ENCODE results near the gene UBE2K. TPM values are rescaled to one million over a fixed set of nuclear protein-coding genes. Genes with fewer than 3 reads are reported as not detected.
"Not testable (repeated sequence)": the region's sequence is repeated elsewhere in the genome, so short reads cannot be mapped to it uniquely, and the experiment has no call there.

The UBE2K gene
- total and polyA plus RNA-seq, 2 donors = 18.5 to 40.9 TPM

DNA sequence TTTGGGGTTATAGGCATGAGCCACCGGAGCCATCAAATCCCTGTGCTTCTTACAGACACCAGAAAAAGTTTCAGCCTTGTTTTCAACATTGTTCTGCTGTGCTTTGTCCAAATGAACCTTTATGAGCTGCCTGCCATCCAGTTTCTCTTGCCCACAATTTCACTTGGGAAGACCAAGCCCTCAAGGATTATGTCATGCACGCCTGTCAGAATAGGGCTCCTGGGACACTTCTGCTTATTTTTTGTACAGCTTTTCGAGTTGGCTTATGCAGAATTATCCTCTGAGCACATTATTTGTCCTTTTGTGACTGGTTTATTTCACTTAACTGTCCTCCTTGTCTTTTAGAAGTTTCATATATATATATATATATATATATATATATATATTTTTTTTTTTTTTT, 16.2 kb downstream of the UBE2K start:
- Histone ChIP-seq H3K9me3 (ENCODE audit: control insufficient read depth in 2 of 2, insufficient read depth in 1 of 2, low read length in 1 of 2) (no peaks in the 10 kb centered on the region), H3K4me1 (ENCODE audit: control insufficient read depth in 2 of 2, insufficient read depth in 2 of 2, low read length in 2 of 2) (peaks cover 2 to 7% of the 10 kb centered on the region in 2 donors), H3K36me3 (ENCODE audit: control insufficient read depth in 2 of 2, insufficient read depth in 2 of 2, low read length in 1 of 2) (peaks cover 0 to 12% of the 10 kb centered on the region in 2 donors), H3K4me3 (ENCODE audit: low read length in 2 of 2) (no peak overlapping the region), H3K27me3 (ENCODE audit: control insufficient read depth in 2 of 2, insufficient read depth in 1 of 2, low read length in 1 of 2) (no peaks in the 10 kb centered on the region), H3K27ac (ENCODE audit: low read depth in 1 of 2, low read length in 1 of 2) (no peak overlapping the region)
- WGBS = 80% methylated on average over 3 of the region's 3 CpGs
- DNase-seq (ENCODE audit: low read depth in 6 of 9, low spot score in 9 of 9) = no peak

DNA sequence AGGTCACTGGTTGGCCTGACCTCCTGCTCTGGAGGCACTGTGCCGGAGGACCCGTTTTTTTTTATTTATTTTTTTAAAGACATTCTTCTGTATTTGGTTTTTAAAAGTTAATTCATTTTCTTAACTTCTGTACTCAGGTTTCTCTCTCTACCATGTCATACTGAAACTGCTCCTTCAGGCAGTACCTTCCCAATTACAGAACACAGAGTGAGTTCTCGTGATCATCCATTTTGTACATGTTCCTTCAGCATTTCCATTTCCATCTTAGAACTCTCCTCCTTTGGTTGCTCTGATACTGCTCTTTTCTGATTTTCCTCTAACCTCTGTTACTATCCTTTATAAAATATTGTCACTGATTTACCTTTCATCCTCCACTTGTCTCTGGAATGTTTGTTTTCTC, 17.9 kb downstream of the UBE2K start:
- Histone ChIP-seq H3K27ac (ENCODE audit: low read depth in 1 of 2, low read length in 1 of 2) (no peak overlapping the region), H3K4me3 (ENCODE audit: low read length in 2 of 2) (no peak overlapping the region), H3K36me3 (ENCODE audit: control insufficient read depth in 2 of 2, insufficient read depth in 2 of 2, low read length in 1 of 2) (peaks cover 0 to 12% of the 10 kb centered on the region in 2 donors), H3K27me3 (ENCODE audit: control insufficient read depth in 2 of 2, insufficient read depth in 1 of 2, low read length in 1 of 2) (no peaks in the 10 kb centered on the region), H3K9me3 (ENCODE audit: control insufficient read depth in 2 of 2, insufficient read depth in 1 of 2, low read length in 1 of 2) (no peaks in the 10 kb centered on the region), H3K4me1 (ENCODE audit: control insufficient read depth in 2 of 2, insufficient read depth in 2 of 2, low read length in 2 of 2) (peaks cover 2 to 7% of the 10 kb centered on the region in 2 donors)
- 94% methylated on average over 3 of the region's 3 CpGs for WGBS
- DNase-seq (ENCODE audit: low read depth in 6 of 9, low spot score in 9 of 9) = no peak

DNA sequence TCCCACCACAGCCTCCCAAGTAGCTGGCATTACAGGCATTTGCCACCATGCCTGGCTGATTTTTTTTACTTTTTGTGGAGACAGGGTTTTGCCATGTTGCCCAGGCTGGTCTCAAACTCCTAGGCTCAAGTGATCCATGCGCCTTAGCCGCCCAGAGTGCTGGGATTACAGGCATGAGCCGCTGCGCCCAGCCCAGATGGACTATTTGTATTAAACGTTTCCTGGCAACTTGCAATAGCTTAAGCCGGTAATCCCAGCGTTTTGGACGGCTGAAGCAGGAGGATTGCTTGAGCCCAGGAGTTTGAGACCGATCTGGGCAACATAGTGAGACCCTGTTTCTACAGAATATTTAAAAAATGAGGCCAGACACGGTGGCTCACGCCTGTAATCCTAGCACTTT, 18.4 kb downstream of the UBE2K start:
- Histone ChIP-seq H3K27ac (ENCODE audit: low read depth in 1 of 2, low read length in 1 of 2) (no peak overlapping the region), H3K4me1 (ENCODE audit: control insufficient read depth in 2 of 2, insufficient read depth in 2 of 2, low read length in 2 of 2) (peaks cover 2 to 7% of the 10 kb centered on the region in 2 donors)
- WGBS = 93% methylated on average over 11 of the region's 11 CpGs

DNA sequence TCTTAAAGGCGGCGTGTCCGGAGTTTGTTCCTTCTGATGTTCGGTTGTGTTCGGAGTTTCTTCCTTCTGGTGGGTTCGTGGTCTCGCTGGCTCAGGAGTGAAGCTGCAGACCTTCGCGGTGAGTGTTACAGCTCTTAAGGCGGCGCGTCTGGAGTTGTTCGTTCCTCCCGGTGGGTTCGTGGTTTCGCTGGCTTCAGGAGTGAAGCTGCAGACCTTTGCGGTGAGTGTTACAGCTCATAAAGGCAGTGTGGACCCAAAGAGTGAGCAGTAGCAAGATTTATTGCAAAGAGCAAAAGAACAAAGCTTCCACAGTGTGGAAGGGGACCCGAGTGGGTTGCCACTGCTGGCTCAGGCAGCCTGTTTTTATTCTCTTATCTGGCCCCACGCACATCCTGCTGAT, 19.8 kb downstream of the UBE2K start:
- H3K27ac ChIP-seq (ENCODE audit: low read depth in 1 of 2, low read length in 1 of 2); H3K9me3 ChIP-seq (ENCODE audit: control insufficient read depth in 2 of 2, insufficient read depth in 1 of 2, low read length in 1 of 2); H3K4me3 ChIP-seq (ENCODE audit: low read length in 2 of 2); H3K4me1 ChIP-seq (ENCODE audit: control insufficient read depth in 2 of 2, insufficient read depth in 2 of 2, low read length in 2 of 2); H3K27me3 ChIP-seq (ENCODE audit: control insufficient read depth in 2 of 2, insufficient read depth in 1 of 2, low read length in 1 of 2); DNase-seq (ENCODE audit: low read depth in 6 of 9, low spot score in 9 of 9): not testable (repeated sequence)
- WGBS = 20% methylated on average over 19 of the region's 19 CpGs
- peaks cover 0 to 15% of the 10 kb centered on the region in 2 donors for H3K36me3 ChIP-seq (ENCODE audit: control insufficient read depth in 2 of 2, insufficient read depth in 2 of 2, low read length in 1 of 2)

More for the DNA sequence above, 18.4 kb downstream of the UBE2K start:
- Histone ChIP-seq H3K4me3 (ENCODE audit: low read length in 2 of 2) (no peak overlapping the region), H3K36me3 (ENCODE audit: control insufficient read depth in 2 of 2, insufficient read depth in 2 of 2, low read length in 1 of 2) (peaks cover 0 to 17% of the 10 kb centered on the region in 2 donors), H3K27me3 (ENCODE audit: control insufficient read depth in 2 of 2, insufficient read depth in 1 of 2, low read length in 1 of 2) (no peaks in the 10 kb centered on the region), H3K9me3 (ENCODE audit: control insufficient read depth in 2 of 2, insufficient read depth in 1 of 2, low read length in 1 of 2) (no peaks in the 10 kb centered on the region)
- DNase-seq (ENCODE audit: low read depth in 6 of 9, low spot score in 9 of 9) = no peak

DNA sequence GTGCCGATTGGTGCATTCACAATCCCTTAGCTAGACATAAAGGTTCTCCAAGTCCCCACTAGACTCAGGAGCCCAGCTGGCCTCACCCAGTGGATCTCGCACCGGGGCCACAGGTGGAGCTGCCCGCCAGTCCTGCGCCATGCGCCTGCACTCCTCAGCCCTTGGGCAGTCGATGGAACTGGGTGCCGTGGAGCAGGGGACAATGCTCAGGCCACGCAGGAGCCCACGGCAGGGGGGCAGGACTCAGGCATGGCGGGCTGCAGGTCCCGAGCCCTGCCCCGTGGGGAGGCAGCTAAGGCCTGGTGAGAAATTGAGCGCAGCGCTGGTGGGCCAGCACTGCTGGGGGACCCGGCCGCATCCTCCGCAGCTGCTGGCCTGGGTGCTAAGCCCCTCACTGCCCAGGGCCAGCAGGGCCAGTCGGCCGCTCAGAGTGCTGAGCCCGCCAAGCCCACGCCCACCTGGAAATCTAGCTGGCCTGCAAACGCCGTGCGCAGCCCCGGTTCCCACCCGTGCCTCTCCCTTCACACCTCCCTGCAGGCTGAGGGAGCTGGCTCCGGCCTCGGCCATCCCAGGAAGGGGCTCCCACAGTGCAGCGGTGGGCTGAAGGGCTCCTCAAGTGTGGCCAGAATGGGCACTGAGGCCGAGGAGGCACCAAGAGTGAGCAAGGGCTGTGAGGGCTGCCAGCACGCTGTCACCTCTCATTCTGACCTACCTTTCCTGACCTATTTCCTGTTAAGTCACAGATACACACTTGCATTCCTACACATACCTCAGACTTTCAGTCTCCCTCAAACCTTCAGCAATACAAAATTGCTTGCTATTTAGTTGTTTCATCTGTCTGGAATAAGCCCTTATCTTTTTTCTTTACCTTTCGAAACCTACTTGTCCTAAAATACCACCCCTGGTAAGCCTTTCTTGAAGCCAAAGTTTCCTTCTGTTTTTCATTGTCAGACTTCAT, 20.7 kb downstream of the UBE2K start:
- no peaks in the 10 kb centered on the region for H3K9me3 ChIP-seq (ENCODE audit: control insufficient read depth in 2 of 2, insufficient read depth in 1 of 2, low read length in 1 of 2)
- no peaks in the 10 kb centered on the region for H3K27me3 ChIP-seq (ENCODE audit: control insufficient read depth in 2 of 2, insufficient read depth in 1 of 2, low read length in 1 of 2)
- no peak overlapping the region for H3K27ac ChIP-seq (ENCODE audit: low read depth in 1 of 2, low read length in 1 of 2)
- H3K4me1 ChIP-seq (ENCODE audit: control insufficient read depth in 2 of 2, insufficient read depth in 2 of 2, low read length in 2 of 2) = peaks cover 2 to 7% of the 10 kb centered on the region in 2 donors
- no peak overlapping the region for H3K4me3 ChIP-seq (ENCODE audit: low read length in 2 of 2)
- DNase-seq (ENCODE audit: low read depth in 6 of 9, low spot score in 9 of 9) = peak in 1 of 9 donors; percentile 21
- WGBS = 94% methylated on average over 33 of the region's 33 CpGs
- H3K36me3 ChIP-seq (ENCODE audit: control insufficient read depth in 2 of 2, insufficient read depth in 2 of 2, low read length in 1 of 2) = peaks cover 0 to 15% of the 10 kb centered on the region in 2 donors

DNA sequence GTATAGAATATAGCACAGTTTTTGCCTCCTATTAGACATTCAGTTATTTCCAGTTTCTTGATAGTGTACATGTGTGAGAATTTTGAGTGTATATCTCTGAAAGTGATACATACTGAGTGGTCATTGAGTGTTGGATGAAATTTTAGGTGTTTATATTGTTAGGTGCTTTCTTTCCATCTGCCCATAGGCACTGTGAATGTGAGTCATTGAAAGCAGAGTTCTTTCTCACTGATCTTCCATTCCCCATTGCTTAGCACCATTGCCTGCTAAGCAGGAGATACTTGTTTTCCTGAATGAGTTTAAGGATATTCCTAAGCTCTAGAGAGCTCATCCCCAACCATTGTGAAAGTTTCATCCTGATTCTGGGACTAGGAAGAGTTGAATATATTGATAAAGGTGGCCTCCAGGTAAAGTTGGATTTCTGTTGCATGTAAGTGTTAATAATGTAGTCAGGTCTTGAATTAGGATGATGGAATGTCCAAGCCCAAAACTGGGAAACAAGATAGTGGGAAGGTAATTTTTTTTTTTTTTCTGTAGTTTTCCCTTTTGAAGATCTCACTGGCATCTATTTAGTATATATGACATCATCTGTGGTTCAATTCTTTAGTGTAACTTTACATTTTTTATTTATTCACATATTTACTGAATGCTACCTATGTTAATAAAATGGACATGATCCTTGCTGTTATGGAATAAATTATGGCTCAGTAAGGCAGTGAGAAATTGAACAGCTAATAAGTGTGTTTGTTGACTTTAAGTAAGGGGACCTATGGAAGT, 22.1 kb downstream of the UBE2K start:
- no peaks in the 10 kb centered on the region for H3K9me3 ChIP-seq (ENCODE audit: control insufficient read depth in 2 of 2, insufficient read depth in 1 of 2, low read length in 1 of 2)
- no peak overlapping the region for H3K4me3 ChIP-seq (ENCODE audit: low read length in 2 of 2)
- no peak overlapping the region for H3K27ac ChIP-seq (ENCODE audit: low read depth in 1 of 2, low read length in 1 of 2)
- DNase-seq (ENCODE audit: low read depth in 6 of 9, low spot score in 9 of 9) = no peak
- H3K27me3 ChIP-seq (ENCODE audit: control insufficient read depth in 2 of 2, insufficient read depth in 1 of 2, low read length in 1 of 2) = no peaks in the 10 kb centered on the region
- peaks cover 0 to 11% of the 10 kb centered on the region in 2 donors for H3K36me3 ChIP-seq (ENCODE audit: control insufficient read depth in 2 of 2, insufficient read depth in 2 of 2, low read length in 1 of 2)
- H3K4me1 ChIP-seq (ENCODE audit: control insufficient read depth in 2 of 2, insufficient read depth in 2 of 2, low read length in 2 of 2) = peaks cover 2 to 4% of the 10 kb centered on the region in 2 donors

DNA sequence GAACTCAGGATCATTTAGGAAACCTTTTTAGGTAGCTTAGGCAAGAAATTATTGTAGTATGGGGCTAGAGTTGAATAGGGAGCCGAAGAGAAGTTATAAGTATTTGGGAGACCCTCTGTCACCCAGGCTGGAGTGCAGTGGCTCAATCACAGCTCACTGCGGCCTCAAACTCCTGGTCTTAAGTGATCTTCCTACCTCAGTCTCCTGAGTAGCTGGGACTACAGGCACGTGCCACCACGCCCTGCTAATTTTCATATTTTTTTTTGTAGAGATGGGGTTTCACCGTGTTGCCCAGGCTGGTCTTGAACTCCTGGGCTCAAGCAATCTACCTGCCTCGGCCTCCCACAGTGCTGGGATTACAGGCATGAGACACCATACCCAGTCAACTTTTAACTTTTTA, 23.3 kb downstream of the UBE2K start:
- H3K27ac ChIP-seq (ENCODE audit: low read depth in 1 of 2, low read length in 1 of 2); H3K4me3 ChIP-seq (ENCODE audit: low read length in 2 of 2); H3K27me3 ChIP-seq (ENCODE audit: control insufficient read depth in 2 of 2, insufficient read depth in 1 of 2, low read length in 1 of 2); H3K9me3 ChIP-seq (ENCODE audit: control insufficient read depth in 2 of 2, insufficient read depth in 1 of 2, low read length in 1 of 2); DNase-seq (ENCODE audit: low read depth in 6 of 9, low spot score in 9 of 9); H3K4me1 ChIP-seq (ENCODE audit: control insufficient read depth in 2 of 2, insufficient read depth in 2 of 2, low read length in 2 of 2): not testable (repeated sequence)
- peaks cover 0 to 11% of the 10 kb centered on the region in 2 donors for H3K36me3 ChIP-seq (ENCODE audit: control insufficient read depth in 2 of 2, insufficient read depth in 2 of 2, low read length in 1 of 2)
- WGBS = 97% methylated on average over 6 of the region's 6 CpGs

DNA sequence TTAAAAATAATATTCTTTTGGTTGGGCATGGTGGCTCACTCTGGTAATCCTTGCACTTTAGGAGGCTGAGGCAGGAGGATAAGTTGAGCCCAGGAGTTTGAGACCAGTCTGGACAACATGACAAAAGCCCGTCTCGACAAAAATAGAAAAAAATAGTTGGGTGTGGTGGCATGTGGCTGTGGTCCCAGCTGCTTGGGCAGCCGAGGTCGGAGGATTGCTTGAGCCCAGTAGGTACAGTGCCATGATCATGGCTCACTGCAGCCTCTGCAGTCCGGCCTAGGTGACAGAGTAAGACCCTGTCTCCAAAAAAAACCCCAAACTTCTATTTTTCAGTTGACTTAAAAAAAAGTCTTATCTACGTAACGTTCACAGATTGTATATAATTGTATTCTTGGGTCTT, 23.9 kb downstream of the UBE2K start:
- H3K36me3 ChIP-seq (ENCODE audit: control insufficient read depth in 2 of 2, insufficient read depth in 2 of 2, low read length in 1 of 2) = peaks cover 0 to 11% of the 10 kb centered on the region in 2 donors
- 96% methylated on average over 7 of the region's 7 CpGs for WGBS
- peaks cover 2 to 4% of the 10 kb centered on the region in 2 donors for H3K4me1 ChIP-seq (ENCODE audit: control insufficient read depth in 2 of 2, insufficient read depth in 2 of 2, low read length in 2 of 2)
- no peak for DNase-seq (ENCODE audit: low read depth in 6 of 9, low spot score in 9 of 9)
- H3K27me3 ChIP-seq (ENCODE audit: control insufficient read depth in 2 of 2, insufficient read depth in 1 of 2, low read length in 1 of 2) = no peaks in the 10 kb centered on the region
- no peaks in the 10 kb centered on the region for H3K9me3 ChIP-seq (ENCODE audit: control insufficient read depth in 2 of 2, insufficient read depth in 1 of 2, low read length in 1 of 2)
- H3K27ac ChIP-seq (ENCODE audit: low read depth in 1 of 2, low read length in 1 of 2) = no peak overlapping the region
- H3K4me3 ChIP-seq (ENCODE audit: low read length in 2 of 2) = no peak overlapping the region

DNA sequence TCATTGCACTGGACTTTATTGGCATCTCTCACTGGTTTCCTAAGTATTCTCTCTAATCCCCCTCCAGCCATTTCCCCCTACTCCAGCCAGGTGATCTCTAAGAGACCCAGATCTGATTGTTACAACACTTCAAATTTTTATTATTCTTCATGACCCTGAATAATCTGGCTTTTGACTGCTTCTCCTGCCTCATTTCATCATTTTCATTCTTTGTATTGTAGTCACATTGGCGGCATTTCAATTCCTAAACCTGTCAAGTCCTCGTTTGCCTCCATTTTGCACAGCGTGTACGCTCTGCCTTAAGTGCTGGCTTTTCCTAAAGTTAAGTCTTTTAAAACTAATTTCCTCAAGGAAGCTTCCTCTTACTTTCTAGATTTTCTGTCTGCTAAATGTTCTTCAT, 31.6 kb downstream of the UBE2K start:
- no peaks in the 10 kb centered on the region for H3K9me3 ChIP-seq (ENCODE audit: control insufficient read depth in 2 of 2, insufficient read depth in 1 of 2, low read length in 1 of 2)
- WGBS = 97% methylated on average over 4 of the region's 4 CpGs
- peaks cover 5 to 6% of the 10 kb centered on the region in 2 donors for H3K36me3 ChIP-seq (ENCODE audit: control insufficient read depth in 2 of 2, insufficient read depth in 2 of 2, low read length in 1 of 2)
- H3K4me3 ChIP-seq (ENCODE audit: low read length in 2 of 2) = no peak overlapping the region
- no peaks in the 10 kb centered on the region for H3K27me3 ChIP-seq (ENCODE audit: control insufficient read depth in 2 of 2, insufficient read depth in 1 of 2, low read length in 1 of 2)
- no peaks in the 10 kb centered on the region for H3K4me1 ChIP-seq (ENCODE audit: control insufficient read depth in 2 of 2, insufficient read depth in 2 of 2, low read length in 2 of 2)
- no peak overlapping the region for H3K27ac ChIP-seq (ENCODE audit: low read depth in 1 of 2, low read length in 1 of 2)
- DNase-seq (ENCODE audit: low read depth in 6 of 9, low spot score in 9 of 9) = no peak
